Measurements from ENCODE around the gene RIPOR2. TPM values are rescaled to one million over a fixed set of nuclear protein-coding genes. Genes with fewer than 3 reads are reported as not detected.

The RIPOR2 gene
- total RNA-seq, 1 experiment from 2014 or later = 0.47 TPM

- no TSS peak for BruUV-seq (replicated peaks)
- Mint-ChIP-seq H3K4me3 (ENCODE audit: low read depth, unreplicated experiment) (no peak overlapping the region), H3K4me1 (ENCODE audit: low read depth, unreplicated experiment) (no peaks in the 10 kb centered on the region)
Measured at GRCh38 chr6:24874776-24875533, 60.8 kb downstream of the RIPOR2 start.

GRCh38 chr6:24874128-24874527, 61.6 kb downstream of the RIPOR2 start:
- Mint-ChIP-seq H3K4me1 (ENCODE audit: low read depth, unreplicated experiment) (no peaks in the 10 kb centered on the region), H3K27me3 (ENCODE audit: unreplicated experiment) (no peaks in the 10 kb centered on the region)
- TF ChIP-seq CTCF (IDR thresholded peaks at IDR 0.05; ENCODE audit: unreplicated experiment) = no peak

More at GRCh38 chr6:24874776-24875533, 60.8 kb downstream of the RIPOR2 start:
- no peak overlapping the region for H3K27ac Mint-ChIP-seq (ENCODE audit: unreplicated experiment)
- CTCF ChIA-PET = interaction anchor here (0.8 to 1.6 kb wide), 3 partner anchors 14 to 143 kb away, joined by 3 read pairs; no protein-coding TSS in a partner anchor
- no peaks in the 10 kb centered on the region for H3K36me3 Mint-ChIP-seq (ENCODE audit: insufficient read depth, unreplicated experiment)
- no peak for TF ChIP-seq CTCF (IDR thresholded peaks at IDR 0.05; ENCODE audit: unreplicated experiment)
- intact Hi-C loops (cut with micrococcal nuclease; ENCODE audit: unreplicated experiment) = no loop called here
- peaks cover 10% of the 10 kb centered on the region for H3K9me3 Mint-ChIP-seq (ENCODE audit: low read depth, unreplicated experiment)
- DNase-seq = no peak
- no peaks in the 10 kb centered on the region for H3K27me3 Mint-ChIP-seq (ENCODE audit: unreplicated experiment)

GRCh38 chr6:24872779-24873178, 63.0 kb downstream of the RIPOR2 start:
- DNase-seq = no peak
- CTCF ChIA-PET = no interaction called here
- no TSS peak for BruUV-seq (replicated peaks)
- Mint-ChIP-seq H3K4me1 (ENCODE audit: low read depth, unreplicated experiment) (no peaks in the 10 kb centered on the region), H3K27me3 (ENCODE audit: unreplicated experiment) (no peaks in the 10 kb centered on the region), H3K27ac (ENCODE audit: unreplicated experiment) (no peak overlapping the region), H3K4me3 (ENCODE audit: low read depth, unreplicated experiment) (no peak overlapping the region), H3K9me3 (ENCODE audit: low read depth, unreplicated experiment) (peaks cover 8% of the 10 kb centered on the region), H3K36me3 (ENCODE audit: insufficient read depth, unreplicated experiment) (no peaks in the 10 kb centered on the region)
- intact Hi-C loops (cut with micrococcal nuclease; ENCODE audit: unreplicated experiment) = no loop called here
- TF ChIP-seq CTCF (IDR thresholded peaks at IDR 0.05; ENCODE audit: unreplicated experiment) = no peak

More at GRCh38 chr6:24874128-24874527, 61.6 kb downstream of the RIPOR2 start:
- Mint-ChIP-seq H3K27ac (ENCODE audit: unreplicated experiment) (no peak overlapping the region), H3K4me3 (ENCODE audit: low read depth, unreplicated experiment) (no peak overlapping the region), H3K36me3 (ENCODE audit: insufficient read depth, unreplicated experiment) (no peaks in the 10 kb centered on the region), H3K9me3 (ENCODE audit: low read depth, unreplicated experiment) (peaks cover 10% of the 10 kb centered on the region)
- DNase-seq = no peak
- BruUV-seq (replicated peaks) = no TSS peak
- intact Hi-C loops (cut with micrococcal nuclease; ENCODE audit: unreplicated experiment) = no loop called here
- CTCF ChIA-PET = interaction anchor here (0.8 to 1.6 kb wide), 4 partner anchors 15 to 144 kb away, joined by 3 read pairs; no protein-coding TSS in a partner anchor

- no peak for TF ChIP-seq CTCF (IDR thresholded peaks at IDR 0.05; ENCODE audit: unreplicated experiment)
- Mint-ChIP-seq H3K4me3 (ENCODE audit: low read depth, unreplicated experiment) (no peak overlapping the region), H3K36me3 (ENCODE audit: insufficient read depth, unreplicated experiment) (no peaks in the 10 kb centered on the region), H3K4me1 (ENCODE audit: low read depth, unreplicated experiment) (no peaks in the 10 kb centered on the region), H3K9me3 (ENCODE audit: low read depth, unreplicated experiment) (no peaks in the 10 kb centered on the region), H3K27me3 (ENCODE audit: unreplicated experiment) (no peaks in the 10 kb centered on the region), H3K27ac (ENCODE audit: unreplicated experiment) (no peak overlapping the region)
- CTCF ChIA-PET = no interaction called here
- intact Hi-C loops (cut with micrococcal nuclease; ENCODE audit: unreplicated experiment) = no loop called here
- DNase-seq = no peak
- no TSS peak for BruUV-seq (replicated peaks)
Measured at GRCh38 chr6:24868765-24869164, 67.0 kb downstream of the RIPOR2 start.
